GM12874 (cell line): ENCODE measurements around the gene CHCHD3.

Experiments used
- CTCF ChIP-seq: IDR thresholded peaks from 2 replicates; pipeline ENCODE4 v1.5.1; 2011; ENCODE audit warnings: low read depth, mild to moderate bottlenecking, control low read depth, low read length, moderate library complexity; ENCODE audit not compliant: insufficient read depth

Gene CHCHD3

GRCh38 chr7:132750096-132750495 lies 331.8 kb downstream of the CHCHD3 start:
- no peak for TF ChIP-seq CTCF

GRCh38 chr7:132745510-132745909 lies 336.4 kb downstream of the CHCHD3 start:
- TF ChIP-seq CTCF, result no peak

- TF ChIP-seq CTCF, result no peak
Observed at GRCh38 chr7:132743974-132744373, 337.9 kb downstream of the CHCHD3 start.

GRCh38 chr7:132742189-132742612 lies 339.7 kb downstream of the CHCHD3 start:
- no peak for TF ChIP-seq CTCF

GRCh38 chr7:132740176-132740575 lies 341.7 kb downstream of the CHCHD3 start:
- no peak for TF ChIP-seq CTCF

- TF ChIP-seq CTCF, result no peak
Observed at GRCh38 chr7:132739271-132739955, 342.5 kb downstream of the CHCHD3 start.

- no peak for TF ChIP-seq CTCF
Observed at GRCh38 chr7:132738254-132738653, 343.6 kb downstream of the CHCHD3 start.
